SK-N-MC (cell line): ENCODE measurements around the gene RSPH3.

Experiments used
- EZH2 ChIP-seq: fragments of 200-600 bp; sonication (generic); IDR thresholded peaks from one replicate; pipeline ENCODE4 v1.6.1; 2017; ENCODE audit warnings: antibody characterized with exemption
- FOXP2 ChIP-seq: optimal IDR thresholded peaks from 2 replicates; pipeline ENCODE3; 2011; ENCODE audit warnings: mild to moderate bottlenecking, moderate library complexity; ENCODE audit not compliant: insufficient read depth; ENCODE audit errors: extremely low read length, control extremely low read depth
- POLR2AphosphoS5 ChIP-seq: IDR thresholded peaks from 2 replicates; pipeline ENCODE4 v1.6.1; 2012; ENCODE audit warnings: mild to moderate bottlenecking, low read depth, low read length, borderline replicate concordance

DNA sequence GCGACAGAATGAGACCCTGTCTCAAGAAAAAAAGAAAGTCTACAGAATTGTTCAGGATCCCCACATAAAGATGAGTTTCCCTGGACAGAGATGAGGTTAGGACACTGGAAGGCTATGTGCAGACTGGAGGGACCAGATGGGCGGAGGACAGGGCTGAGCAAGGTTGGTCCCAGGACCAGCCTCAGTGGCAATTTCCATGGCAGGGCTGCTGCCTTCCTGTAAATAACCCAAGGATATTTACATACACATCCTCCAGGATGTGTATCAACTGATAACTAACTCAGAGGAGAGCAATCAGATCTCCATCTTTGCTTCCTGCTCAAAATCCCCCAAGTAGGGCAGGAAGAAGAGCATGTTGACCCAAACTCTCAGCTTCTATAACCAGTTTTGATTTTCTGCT lies 58.8 kb downstream of the RSPH3 start:
- no peak for TF ChIP-seq EZH2
- no peak for TF ChIP-seq POLR2AphosphoS5
- no peak for TF ChIP-seq FOXP2
